Measurements from ENCODE around the gene AUTS2. TPM values are rescaled to one million over a fixed set of nuclear protein-coding genes. Genes with fewer than 3 reads are reported as not detected.

The AUTS2 gene
- total RNA-seq, 6 donors from 2014 or later: 38.9 to 151 (median 55.8) TPM

DNA sequence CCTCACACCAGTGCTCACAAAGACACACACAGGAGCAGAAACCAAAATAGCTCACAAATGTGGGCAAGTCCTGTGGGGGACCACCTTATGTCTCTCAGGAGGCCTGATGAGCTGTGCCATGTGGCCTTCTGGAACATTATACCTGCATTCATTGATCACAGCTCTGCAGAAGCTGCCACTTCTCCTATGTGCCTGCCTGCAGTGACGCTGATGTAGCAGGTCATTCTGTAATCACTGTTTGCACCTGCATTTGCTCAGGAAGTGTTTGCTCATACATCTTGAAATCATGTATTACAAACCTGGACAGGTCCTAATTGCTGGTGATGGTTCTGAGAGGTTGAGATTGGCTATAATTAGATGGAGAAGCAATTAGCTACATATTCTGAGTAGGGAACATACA is 310.2 kb downstream of the AUTS2 start:
- H3K36me3 ChIP-seq: no peaks in the 10 kb centered on the region
- H3K4me3 ChIP-seq: no peak overlapping the region
- TF ChIP-seq, protein P1, sequence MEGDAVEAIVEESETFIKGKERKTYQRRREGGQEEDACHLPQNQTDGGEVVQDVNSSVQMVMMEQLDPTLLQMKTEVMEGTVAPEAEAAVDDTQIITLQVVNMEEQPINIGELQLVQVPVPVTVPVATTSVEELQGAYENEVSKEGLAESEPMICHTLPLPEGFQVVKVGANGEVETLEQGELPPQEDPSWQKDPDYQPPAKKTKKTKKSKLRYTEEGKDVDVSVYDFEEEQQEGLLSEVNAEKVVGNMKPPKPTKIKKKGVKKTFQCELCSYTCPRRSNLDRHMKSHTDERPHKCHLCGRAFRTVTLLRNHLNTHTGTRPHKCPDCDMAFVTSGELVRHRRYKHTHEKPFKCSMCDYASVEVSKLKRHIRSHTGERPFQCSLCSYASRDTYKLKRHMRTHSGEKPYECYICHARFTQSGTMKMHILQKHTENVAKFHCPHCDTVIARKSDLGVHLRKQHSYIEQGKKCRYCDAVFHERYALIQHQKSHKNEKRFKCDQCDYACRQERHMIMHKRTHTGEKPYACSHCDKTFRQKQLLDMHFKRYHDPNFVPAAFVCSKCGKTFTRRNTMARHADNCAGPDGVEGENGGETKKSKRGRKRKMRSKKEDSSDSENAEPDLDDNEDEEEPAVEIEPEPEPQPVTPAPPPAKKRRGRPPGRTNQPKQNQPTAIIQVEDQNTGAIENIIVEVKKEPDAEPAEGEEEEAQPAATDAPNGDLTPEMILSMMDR (IDR thresholded peaks at IDR 0.05): no peak
- no peak for TF ChIP-seq POLR2AphosphoS5 (IDR thresholded peaks at IDR 0.05)
- TF ChIP-seq EP300 (IDR thresholded peaks at IDR 0.05): no peak
- no peak for TF ChIP-seq POLR2A (IDR thresholded peaks at IDR 0.05)
- ATAC-seq (ENCODE audit: low FRiP score in 2 of 2) (no peak), DNase-seq (no peak)
- H3K27me3 ChIP-seq: no peaks in the 10 kb centered on the region
- WGBS, 2 donors: 81 to 89% methylated on average over 1 of the region's 1 CpG
- H3K9me3 ChIP-seq: peaks cover 0 to 6% (median 0%) of the 10 kb centered on the region in 4 donors
- H3K27ac ChIP-seq: no peak overlapping the region
- no peaks in the 10 kb centered on the region for H3K4me1 ChIP-seq

DNA sequence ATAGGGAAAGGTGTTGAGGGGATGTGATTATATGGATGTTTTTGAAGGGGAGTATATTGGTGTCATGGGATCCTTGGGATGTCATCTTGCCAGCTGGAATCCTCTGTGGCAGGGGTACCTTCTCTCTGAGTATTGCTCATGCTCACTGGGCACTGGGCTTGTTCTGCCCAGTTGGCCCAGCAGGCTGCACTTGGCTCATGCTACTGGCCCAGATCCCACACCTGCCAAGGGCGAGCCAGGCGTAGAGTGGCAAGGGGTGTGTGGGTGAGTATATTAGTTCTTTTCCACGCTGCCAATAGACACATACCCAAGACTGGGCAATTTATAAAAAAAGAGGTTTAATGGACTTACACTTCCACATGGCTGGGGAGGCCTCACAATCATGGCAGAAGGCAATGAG is 311.9 kb downstream of the AUTS2 start:
- Histone ChIP-seq H3K4me3 (no peak overlapping the region), H3K27ac (no peak overlapping the region), H3K36me3 (no peaks in the 10 kb centered on the region), H3K9me3 (peaks cover 0 to 6% (median 0%) of the 10 kb centered on the region in 4 donors), H3K27me3 (no peaks in the 10 kb centered on the region), H3K4me1 (no peaks in the 10 kb centered on the region)
- TF ChIP-seq POLR2AphosphoS5 (IDR thresholded peaks at IDR 0.05) (no peak), POLR2A (IDR thresholded peaks at IDR 0.05) (no peak), EP300 (IDR thresholded peaks at IDR 0.05) (no peak)
- TF ChIP-seq, protein P1 (IDR thresholded peaks at IDR 0.05): no peak
- ATAC-seq (ENCODE audit: low FRiP score in 2 of 2) (no peak), DNase-seq (no peak)
- WGBS, 2 donors: 92% methylated on average over 3 of the region's 3 CpGs

DNA sequence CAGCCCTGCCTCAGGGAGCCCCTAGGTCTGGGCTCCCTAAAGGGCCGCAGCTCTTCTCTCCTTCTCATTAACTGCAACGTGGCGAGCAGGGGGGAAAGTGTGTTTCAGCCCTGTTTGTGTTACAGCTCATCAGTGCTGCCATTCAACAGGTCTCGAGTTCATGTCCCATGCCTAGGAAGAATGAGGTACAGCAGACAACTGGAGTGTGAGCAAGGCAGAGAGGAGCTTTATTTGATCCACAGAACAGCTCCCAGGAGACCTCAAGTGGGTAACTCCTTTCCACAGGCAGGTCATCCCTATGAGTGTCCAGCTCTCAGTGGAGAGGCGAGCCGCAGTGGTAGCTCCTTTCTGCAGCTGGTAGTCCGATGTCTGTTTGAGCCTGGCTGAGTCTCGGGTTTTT is 313.1 kb downstream of the AUTS2 start:
- Histone ChIP-seq H3K4me1 (no peaks in the 10 kb centered on the region), H3K27me3 (no peaks in the 10 kb centered on the region), H3K27ac (no peak overlapping the region), H3K4me3 (no peak overlapping the region), H3K36me3 (no peaks in the 10 kb centered on the region), H3K9me3 (peaks cover 0 to 6% (median 0%) of the 10 kb centered on the region in 4 donors)
- no peak for ATAC-seq (ENCODE audit: low FRiP score in 2 of 2)
- DNase-seq: no peak
- WGBS, 2 donors: 94 to 96% methylated on average over 7 to 8 of the region's 8 CpGs
- TF ChIP-seq, protein P1 (IDR thresholded peaks at IDR 0.05): no peak
- no peak for TF ChIP-seq POLR2A (IDR thresholded peaks at IDR 0.05)
- no peak for TF ChIP-seq EP300 (IDR thresholded peaks at IDR 0.05)
- TF ChIP-seq POLR2AphosphoS5 (IDR thresholded peaks at IDR 0.05): no peak

DNA sequence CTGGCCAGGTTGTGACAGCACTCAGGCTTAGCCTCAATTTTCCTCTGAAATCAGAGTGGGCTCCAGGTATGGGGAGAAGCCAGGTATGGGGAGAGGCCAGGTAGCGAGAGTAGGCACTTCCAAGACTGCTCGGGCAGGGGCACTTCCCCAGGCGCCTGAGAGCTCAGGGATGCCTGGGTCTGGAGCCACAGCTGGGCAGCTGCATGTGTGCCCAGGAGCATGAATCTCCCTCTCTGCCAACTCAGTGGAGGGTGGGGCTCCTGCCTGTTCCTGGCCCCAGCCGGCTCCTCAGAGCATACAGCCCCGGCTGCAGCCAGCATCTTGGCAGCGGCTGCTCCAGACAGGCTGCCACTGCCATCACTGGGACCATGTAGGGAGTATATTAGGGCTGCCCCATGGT is 313.9 kb downstream of the AUTS2 start:
- Histone ChIP-seq H3K9me3 (peaks cover 0 to 6% (median 0%) of the 10 kb centered on the region in 4 donors), H3K4me3 (no peak overlapping the region), H3K27ac (no peak overlapping the region), H3K27me3 (no peaks in the 10 kb centered on the region), H3K4me1 (no peaks in the 10 kb centered on the region), H3K36me3 (no peaks in the 10 kb centered on the region)
- WGBS, 2 donors: 92 to 96% methylated on average over 3 to 6 of the region's 6 CpGs
- TF ChIP-seq EP300 (IDR thresholded peaks at IDR 0.05): no peak
- TF ChIP-seq POLR2A (IDR thresholded peaks at IDR 0.05): no peak
- no peak for TF ChIP-seq POLR2AphosphoS5 (IDR thresholded peaks at IDR 0.05)
- TF ChIP-seq, protein P1 (IDR thresholded peaks at IDR 0.05): no peak
- ATAC-seq (ENCODE audit: low FRiP score in 2 of 2) (peak in 1 of 2 donors; percentile 19), DNase-seq (peak in 1 of 2 donors; percentile 43)

DNA sequence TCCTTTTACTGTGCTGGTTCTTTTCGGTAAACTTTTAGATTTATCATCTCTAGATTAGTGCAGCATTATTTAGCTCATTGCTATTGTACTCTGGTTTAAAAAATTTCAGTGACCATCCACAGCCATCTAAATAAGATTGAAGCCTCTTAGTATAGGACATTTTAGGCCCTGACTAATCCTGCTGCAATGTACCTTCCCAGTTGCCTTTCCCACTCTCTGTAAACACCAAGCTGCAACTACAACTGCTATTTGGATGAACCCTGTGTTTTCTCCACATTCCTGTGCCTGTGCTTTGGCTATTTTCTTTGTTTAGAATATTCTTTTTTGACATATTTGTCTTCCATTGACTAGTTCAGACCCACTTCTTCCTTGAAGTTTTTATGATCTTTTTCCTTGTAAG is 314.6 kb downstream of the AUTS2 start:
- no peaks in the 10 kb centered on the region for H3K36me3 ChIP-seq
- no peaks in the 10 kb centered on the region for H3K4me1 ChIP-seq
- peaks cover 0 to 6% (median 0%) of the 10 kb centered on the region in 4 donors for H3K9me3 ChIP-seq
- no peak overlapping the region for H3K4me3 ChIP-seq
- DNase-seq (no peak), ATAC-seq (ENCODE audit: low FRiP score in 2 of 2) (no peak)
- 65 to 71% methylated on average over 1 of the region's 1 CpG for WGBS, 2 donors
- H3K27me3 ChIP-seq: no peaks in the 10 kb centered on the region
- TF ChIP-seq, protein P1 (IDR thresholded peaks at IDR 0.05): no peak
- TF ChIP-seq EP300 (IDR thresholded peaks at IDR 0.05) (no peak), POLR2AphosphoS5 (IDR thresholded peaks at IDR 0.05) (no peak), POLR2A (IDR thresholded peaks at IDR 0.05) (no peak)
- H3K27ac ChIP-seq: no peak overlapping the region
